Measurements from ENCODE around the gene C18orf63.

Gene C18orf63

DNA sequence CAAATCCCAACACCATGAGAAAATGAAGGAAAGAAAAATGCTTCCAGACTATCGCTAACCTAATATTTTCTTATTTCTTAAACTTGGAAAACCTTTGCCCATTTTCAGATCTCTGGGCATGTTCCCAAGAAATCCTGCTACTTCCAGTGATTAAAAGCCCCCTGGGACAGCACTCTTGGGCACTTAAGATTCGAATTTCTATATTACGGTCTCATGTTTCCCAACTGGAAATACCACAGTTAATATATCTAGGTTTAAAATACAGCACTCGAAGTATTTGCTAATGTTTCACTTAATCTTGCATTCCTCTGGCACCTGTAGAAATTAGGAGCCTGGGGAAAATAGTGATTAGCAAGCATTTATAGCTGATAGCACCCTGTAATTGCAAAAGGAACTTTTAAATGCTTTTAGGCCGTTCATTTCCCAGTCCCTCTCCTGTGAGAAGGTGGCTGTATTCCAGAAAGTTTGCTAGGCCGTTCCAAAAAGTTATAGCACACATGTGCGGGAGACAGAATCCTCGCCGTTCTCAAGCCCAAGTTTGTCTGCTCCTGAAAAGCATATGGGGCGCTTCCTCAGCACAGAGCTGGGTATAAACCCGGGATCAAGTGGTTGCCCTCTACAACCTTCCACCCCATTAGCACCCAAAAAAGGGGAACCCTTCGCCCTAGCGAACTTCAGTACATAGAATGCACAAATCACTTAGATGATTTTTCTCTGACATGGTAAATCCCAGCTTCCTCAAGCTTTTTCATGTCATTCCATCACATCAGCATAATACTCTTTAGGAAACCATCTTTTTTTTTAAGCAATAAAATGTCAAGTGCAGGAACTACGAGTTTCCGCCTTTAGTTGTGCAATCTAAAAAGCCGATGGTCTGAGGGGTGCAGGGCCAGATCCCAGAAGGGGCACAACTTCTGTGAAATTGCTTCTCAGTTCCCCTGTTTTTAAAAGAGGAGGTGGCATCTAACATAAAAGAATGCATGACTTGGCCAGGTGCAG, 80.8 kb downstream of the C18orf63 start:
- H3K36me3 ChIP-seq = no peaks in the 10 kb centered on the region
- peaks cover 0 to 64% (median 24%) of the 10 kb centered on the region in 4 donors for H3K4me1 ChIP-seq
- H3K9me3 ChIP-seq = no peaks in the 10 kb centered on the region
- intact Hi-C loops (cut with DNase I; ENCODE audit: low total_unique reads) = no loop called here
- no peak for TF ChIP-seq CTCF (IDR thresholded peaks at IDR 0.05)
- no peak for DNase-seq
- H3K4me3 ChIP-seq = peak overlapping the region; percentile 7 to 16
- peak overlapping the region; percentile 51 to 74 for H3K27ac ChIP-seq
- H3K27me3 ChIP-seq = no peaks in the 10 kb centered on the region

- Histone ChIP-seq H3K4me3 (no peak overlapping the region), H3K27me3 (no peaks in the 10 kb centered on the region), H3K27ac (no peak overlapping the region), H3K9me3 (no peaks in the 10 kb centered on the region), H3K4me1 (peaks cover 0 to 64% (median 24%) of the 10 kb centered on the region in 4 donors), H3K36me3 (no peaks in the 10 kb centered on the region)
- no peak for DNase-seq
- no peak for TF ChIP-seq CTCF (IDR thresholded peaks at IDR 0.05)
- intact Hi-C loops (cut with DNase I; ENCODE audit: low total_unique reads) = no loop called here
These were observed 81.9 kb downstream of the C18orf63 start for GRCh38 chr18:74397572-74397971.

GRCh38 chr18:74399091-74399887, 83.7 kb downstream of the C18orf63 start:
- H3K27me3 ChIP-seq = no peaks in the 10 kb centered on the region
- no peaks in the 10 kb centered on the region for H3K36me3 ChIP-seq
- DNase-seq = peak in 1 of 2 donors; percentile 39
- H3K4me3 ChIP-seq = peak overlapping the region in 1 of 2 donors; percentile 17
- intact Hi-C loops (cut with DNase I; ENCODE audit: low total_unique reads) = no loop called here
- H3K9me3 ChIP-seq = no peaks in the 10 kb centered on the region
- peak overlapping the region in 1 of 2 donors; percentile 7 for H3K27ac ChIP-seq
- H3K4me1 ChIP-seq = peaks cover 0 to 64% (median 24%) of the 10 kb centered on the region in 4 donors
- TF ChIP-seq CTCF (IDR thresholded peaks at IDR 0.05) = no peak

DNA sequence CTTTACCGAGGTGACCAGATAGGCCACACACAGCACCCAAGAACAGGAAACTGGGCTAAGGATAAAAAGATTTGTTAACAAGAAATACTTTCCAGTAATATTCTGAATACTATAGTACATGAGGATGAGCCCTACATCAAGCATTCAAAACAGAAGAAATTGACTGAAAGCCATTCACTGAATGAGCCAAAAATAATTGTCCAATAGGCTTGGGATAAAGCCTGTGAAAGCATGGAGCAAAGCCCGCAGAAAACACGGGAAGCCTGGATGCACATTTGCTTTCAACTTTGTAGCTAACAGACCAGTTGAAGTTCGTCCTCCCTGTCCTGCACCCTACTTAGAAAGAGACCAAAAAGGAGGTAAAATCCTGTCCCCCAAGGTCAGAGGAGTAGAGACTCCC, 85.2 kb downstream of the C18orf63 start:
- H3K27ac ChIP-seq = no peak overlapping the region
- no peak for DNase-seq
- no peaks in the 10 kb centered on the region for H3K36me3 ChIP-seq
- no peaks in the 10 kb centered on the region for H3K27me3 ChIP-seq
- TF ChIP-seq CTCF (IDR thresholded peaks at IDR 0.05) = no peak
- intact Hi-C loops (cut with DNase I; ENCODE audit: low total_unique reads) = no loop called here
- H3K9me3 ChIP-seq = no peaks in the 10 kb centered on the region
- peaks cover 0 to 55% (median 24%) of the 10 kb centered on the region in 4 donors for H3K4me1 ChIP-seq
- no peak overlapping the region for H3K4me3 ChIP-seq

- intact Hi-C loops (cut with DNase I; ENCODE audit: low total_unique reads) = no loop called here
These were observed 87.3 kb downstream of the C18orf63 start for GRCh38 chr18:74402806-74403433.

More at GRCh38 chr18:74402806-74403433, 87.3 kb downstream of the C18orf63 start:
- Histone ChIP-seq H3K36me3 (no peaks in the 10 kb centered on the region), H3K9me3 (no peaks in the 10 kb centered on the region), H3K27ac (no peak overlapping the region), H3K4me3 (no peak overlapping the region), H3K27me3 (no peaks in the 10 kb centered on the region), H3K4me1 (peaks cover 0 to 34% (median 12%) of the 10 kb centered on the region in 4 donors)
- no peak for TF ChIP-seq CTCF (IDR thresholded peaks at IDR 0.05)
- no peak for DNase-seq
